Placental pericyte (primary cell): ENCODE measurements around the gene CCL19. TPM values are rescaled to one million over a fixed set of nuclear protein-coding genes. Genes with fewer than 3 reads are reported as not detected.

Source experiments
- small RNA-seq: library from RNA; depleted of rRNA; stranded (forward); fragments of <200 nt; gene quantifications from one replicate; pipeline ENCODE3, GENCODE V24; 2012; ENCODE audit warnings: low replicate concordance
- total RNA-seq: library from RNA; depleted of rRNA; stranded (reverse); fragments of >200 nt; gene quantifications from 2 replicates; pipeline ENCODE4 v1.2.3, GENCODE V29; 2012

The CCL19 gene
- total RNA-seq: not detected in 2 replicates

DNA sequence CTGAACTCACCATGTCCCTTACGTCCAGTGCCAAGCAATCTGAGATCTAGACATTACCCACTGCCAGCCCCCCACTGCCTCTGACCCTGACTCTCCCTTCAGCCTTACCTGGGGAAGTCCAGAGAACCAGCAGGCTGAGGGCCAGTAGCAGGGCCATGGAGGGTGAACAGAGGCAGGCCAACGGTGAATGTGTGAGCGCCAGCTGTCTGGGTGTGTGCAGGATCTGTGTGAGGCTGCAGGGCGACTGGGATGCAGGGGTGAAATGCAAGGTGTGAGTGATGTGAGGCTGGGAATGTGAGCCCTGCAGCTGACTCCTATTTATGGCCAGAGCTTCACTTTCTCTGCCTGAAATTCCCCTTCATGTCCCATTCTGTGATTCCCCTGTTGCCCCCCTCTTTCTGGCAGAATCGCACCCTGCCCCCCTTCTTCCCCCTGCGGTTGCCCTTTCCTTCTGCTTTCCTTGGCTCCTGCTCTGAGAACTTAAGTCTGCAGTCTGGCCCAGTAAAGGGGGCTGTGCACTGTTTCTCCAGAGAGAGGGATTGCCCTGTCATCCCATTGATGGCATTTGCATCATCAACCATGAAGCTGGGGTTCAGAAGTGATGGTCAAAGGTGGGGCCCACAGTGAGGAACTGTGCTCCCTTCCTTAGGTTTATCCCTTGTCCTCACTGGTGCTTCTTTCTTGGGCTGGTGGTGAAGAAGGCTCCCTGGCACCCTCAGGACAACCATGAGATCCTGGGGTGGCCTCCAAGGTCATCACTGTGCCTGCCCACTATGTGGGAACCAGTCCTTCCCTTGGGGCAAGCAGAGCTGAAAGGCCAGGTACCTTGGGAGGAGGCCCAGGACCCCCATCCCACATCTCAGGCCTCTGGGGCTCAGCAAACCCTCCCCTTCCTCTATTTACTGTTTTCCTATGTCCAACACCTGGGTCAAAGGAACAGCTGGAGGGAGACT, at the start of gene CCL19:
TSS of gene CCL19 (minus strand) at position 294 of the 953 bp plus-strand sequence. CDS start at position 157, 137 bp downstream.

DNA sequence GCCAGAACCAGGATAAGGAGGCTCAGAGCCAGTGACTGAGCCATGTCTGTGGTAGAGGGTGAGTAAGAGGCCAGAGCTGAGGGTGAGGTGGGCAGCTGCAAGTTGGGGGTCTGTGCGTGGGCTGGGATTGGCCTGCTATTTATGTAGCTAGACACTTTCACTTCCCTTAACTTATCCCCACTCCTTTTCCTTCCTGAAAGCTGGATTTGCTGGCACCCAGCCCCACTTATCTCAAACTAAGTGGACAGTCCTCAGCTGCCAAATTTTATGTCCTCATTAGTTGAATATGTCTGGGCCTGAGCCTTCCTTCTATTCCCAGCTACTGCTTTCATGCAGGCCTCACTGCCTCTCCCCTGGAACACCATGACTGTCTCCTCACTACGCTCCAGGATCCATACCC, 18.9 kb upstream of the CCL19 start, which contains the start of gene CCL21:
TSS of gene CCL21 (minus strand) at position 114 of the 400 bp plus-strand sequence. CDS start at position 44, 70 bp downstream.

DNA sequence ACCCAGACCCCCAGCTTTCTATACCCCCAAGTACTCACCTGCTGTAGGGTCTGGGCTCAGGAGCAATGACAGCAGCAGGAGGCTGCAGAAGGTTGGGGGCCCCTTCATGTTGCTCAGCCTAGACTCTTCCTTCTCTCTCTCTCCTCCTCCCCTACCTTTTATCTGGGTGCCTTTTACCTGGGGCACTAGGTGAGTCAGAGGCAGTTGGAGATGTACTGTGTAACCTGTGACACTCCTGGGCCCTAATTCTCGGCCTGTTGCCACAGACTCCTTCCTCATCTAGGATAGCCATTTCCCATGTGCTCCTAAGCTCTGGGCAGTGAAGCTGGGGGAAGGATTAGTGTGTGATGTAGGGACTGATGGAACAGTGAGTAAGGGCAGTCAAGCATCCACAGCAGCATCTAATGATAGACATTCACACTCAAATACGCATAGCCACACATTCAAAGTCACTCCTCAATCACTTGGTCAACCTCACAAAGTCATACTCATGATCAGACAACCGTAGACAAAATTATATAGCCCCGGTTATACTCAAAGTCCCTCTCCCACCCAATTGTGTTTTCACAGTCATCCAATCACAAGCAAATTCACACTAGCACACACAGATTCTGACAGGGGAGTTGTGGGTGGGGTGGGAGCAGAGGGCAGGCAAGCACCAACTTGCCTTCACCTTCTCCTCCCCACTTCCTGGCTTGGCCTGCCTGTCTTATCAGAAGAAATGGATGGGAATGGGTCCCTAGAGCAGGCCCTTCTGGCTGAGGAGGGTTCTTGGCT, 28.4 kb downstream of the CCL19 start, which contains the start of gene CCL27:
TSS of gene CCL27 (minus strand) at position 132 of the 777 bp plus-strand sequence. CDS start at position 108, 24 bp downstream.

DNA sequence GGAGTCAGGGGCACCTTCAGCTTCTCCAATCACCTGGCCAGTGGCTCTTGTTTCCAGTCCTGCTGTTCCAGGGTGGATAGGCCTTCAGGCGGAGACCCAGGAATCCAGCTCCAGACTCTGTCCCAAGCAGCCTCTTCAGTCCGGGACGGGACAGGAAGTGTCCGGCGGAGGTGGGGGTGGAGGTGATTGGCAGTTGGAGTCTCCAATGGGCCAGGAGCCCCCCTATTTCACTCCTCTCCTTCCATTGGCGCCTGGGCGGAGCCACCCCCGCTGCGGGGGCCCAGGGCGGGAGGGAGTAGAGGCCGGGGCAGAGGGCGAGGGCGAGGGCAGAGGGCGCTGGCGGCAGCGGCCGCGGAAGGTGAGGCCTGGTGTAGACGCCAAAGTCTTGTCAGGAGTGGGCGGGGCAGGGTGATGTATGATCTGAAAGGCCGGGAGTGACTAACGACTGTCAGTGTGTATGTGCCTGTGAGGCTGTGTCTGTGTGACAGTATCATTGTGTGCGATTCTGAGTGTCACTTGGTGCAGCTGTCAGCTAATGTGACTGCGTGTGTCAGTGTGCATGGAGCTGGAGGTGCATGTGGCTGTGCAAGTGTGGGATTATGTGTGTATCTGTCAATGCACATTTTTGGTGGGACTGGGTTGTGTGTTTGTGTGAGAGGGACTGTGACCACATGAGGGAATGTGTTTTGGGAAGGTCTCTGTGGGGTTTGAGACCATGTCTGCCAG, 39.0 kb downstream of the CCL19 start, which contains the start of gene IL11RA:
TSS of gene IL11RA (plus strand) at position 310 of the 726 bp plus-strand sequence. CDS start 3,033 bp downstream, outside the sequence.

DNA sequence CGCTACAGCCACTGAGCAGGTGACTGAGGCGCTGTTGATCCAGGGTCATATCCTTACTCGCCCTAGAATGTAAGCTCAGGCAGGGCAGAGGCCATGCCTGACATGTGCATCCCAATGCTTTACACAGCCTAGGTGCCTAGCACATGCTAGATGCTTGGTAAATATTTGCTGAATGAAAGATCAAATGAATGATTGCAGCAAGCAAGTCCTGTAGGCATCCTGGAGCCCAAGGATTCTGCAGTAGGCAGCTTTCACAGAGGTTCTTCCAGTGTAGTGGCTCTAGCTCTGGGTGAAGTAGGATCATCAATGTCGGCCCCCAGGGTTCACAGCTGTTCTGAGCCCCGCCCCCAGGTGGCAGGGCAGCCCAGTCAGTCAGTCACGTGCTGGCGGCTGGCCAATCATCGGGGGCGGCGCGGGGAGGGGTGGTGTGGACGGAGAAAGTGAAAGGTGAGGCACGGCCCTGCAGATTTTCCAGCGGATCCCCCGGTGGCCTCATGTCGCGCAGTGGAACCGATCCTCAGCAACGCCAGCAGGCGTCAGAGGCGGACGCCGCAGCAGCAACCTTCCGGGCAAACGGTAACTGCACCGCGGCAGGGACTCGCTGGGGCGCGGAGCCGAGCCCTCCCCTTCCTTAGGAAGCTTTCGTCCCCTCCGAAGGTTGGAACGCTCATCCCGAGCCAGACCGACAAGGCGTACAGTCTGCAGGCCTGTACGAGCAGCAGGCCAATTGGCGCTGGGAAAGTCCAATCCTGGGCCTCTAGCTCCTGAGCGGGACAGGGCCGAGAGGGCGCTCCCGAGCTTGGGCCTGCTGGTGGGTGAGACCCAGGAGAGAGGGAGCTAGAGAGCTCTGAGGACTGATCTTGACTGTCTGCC, 44.6 kb downstream of the CCL19 start, which contains the start of gene GALT:
TSS of gene GALT (plus strand) at position 465 of the 873 bp plus-strand sequence. CDS start at position 495, 30 bp downstream.

Small RNA genes lying within 50 kb of the gene (small RNA-seq; reads per million reads assigned to genes)
- gene CCL27: not detected

Other genes with a start within 250 kb of the CCL19 start
- gene FAM219A, start 232.7 kb downstream of the CCL19 start, total RNA-seq: 10.9 and 20.9 TPM in 2 replicates
- not detected in 2 replicates for gene DNAI1, start 232.5 kb downstream of the CCL19 start, total RNA-seq
- 0.14 TPM in 1 of 2 replicates, not detected in the other for gene ENHO, start 168.3 kb downstream of the CCL19 start, total RNA-seq
- gene CNTFR, start 101.6 kb downstream of the CCL19 start, total RNA-seq: not detected in 2 replicates
- 10.0 and 17.3 TPM in 2 replicates for gene RPP25L, start 79.2 kb downstream of the CCL19 start, total RNA-seq
- gene DCTN3, start 70.8 kb downstream of the CCL19 start, total RNA-seq: 68.3 and 81.2 TPM in 2 replicates
- gene ARID3C, start 62.2 kb downstream of the CCL19 start, total RNA-seq: 0.22 TPM in 1 of 2 replicates, not detected in the other
- gene SIGMAR1, start 53.5 kb downstream of the CCL19 start, total RNA-seq: 70.0 and 112 TPM in 2 replicates
- 29.3 and 35.9 TPM in 2 replicates for gene GALT, start 44.6 kb downstream of the CCL19 start, total RNA-seq
- 5.9 and 10.2 TPM in 2 replicates for gene IL11RA, start 39.1 kb downstream of the CCL19 start, total RNA-seq
- gene CCL27, start 28.6 kb downstream of the CCL19 start, total RNA-seq: not detected in 2 replicates
- not detected in 2 replicates for gene CCL21, start 18.9 kb upstream of the CCL19 start, total RNA-seq